ENCODE measurements around the gene ATMIN. TPM values are rescaled to one million over a fixed set of nuclear protein-coding genes. Genes with fewer than 3 reads are reported as not detected.

Gene ATMIN
- total RNA-seq, 2 donors from 2014 or later = 25.5 to 34.4 TPM

Other genes with a start within 250 kb of the ATMIN start
- 1 to 10 TPM; 5.0 to 6.3 TPM for gene CDYL2, start 231.2 kb upstream of the ATMIN start, total RNA-seq
- 10 to 100 TPM; 50.6 to 53.6 TPM for gene CMC2, start 29.0 kb upstream of the ATMIN start, total RNA-seq
- 1 to 10 TPM; 7.7 to 9.7 TPM for gene CENPN, start 28.6 kb upstream of the ATMIN start, total RNA-seq
- gene C16orf46, start 41.4 kb downstream of the ATMIN start, total RNA-seq = under 1 TPM; 0.58 to 0.75 TPM
- gene GCSH, start 60.6 kb downstream of the ATMIN start, total RNA-seq = 10 to 100 TPM; 10.2 to 14.7 TPM
- gene BCO1, start 202.8 kb downstream of the ATMIN start, total RNA-seq = 1 to 10 TPM; 4.0 to 5.1 TPM

Measured in left colon (tissue), 2 donors.